Stimulated activated CD8-positive, alpha-beta memory T cell treated with anti-CD3 and anti-CD28 coated beads, Interleukin-2, amount 100 ng/mL, for 1 hour (primary cell): Measurements from ENCODE around the gene CDHR2.

Experiments
- DNase-seq, 2 donors: peaks; one replicate each; pipeline ENCODE4 v3.0.0-alpha.2; 2020; ENCODE audit warnings: low read depth in 2 of 2

The CDHR2 gene

GRCh38 chr5:176619203-176619568 lies 70.0 kb downstream of the CDHR2 start:
- DNase-seq: peak; percentile 33 to 62

GRCh38 chr5:176619569-176620332 lies 70.6 kb downstream of the CDHR2 start:
- DNase-seq: no peak

GRCh38 chr5:176620333-176620981 lies 71.3 kb downstream of the CDHR2 start:
- DNase-seq: no peak

- DNase-seq: no peak
These were observed 72.5 kb downstream of the CDHR2 start for GRCh38 chr5:176621661-176622079.

GRCh38 chr5:176624142-176624541 lies 75.0 kb downstream of the CDHR2 start:
- DNase-seq: no peak

- no peak for DNase-seq
These were observed 75.8 kb downstream of the CDHR2 start for GRCh38 chr5:176624938-176625337.

- DNase-seq: no peak
These were observed 76.4 kb downstream of the CDHR2 start for GRCh38 chr5:176625512-176625911.

- DNase-seq: no peak
These were observed 77.1 kb downstream of the CDHR2 start for GRCh38 chr5:176625966-176626875.

- no peak for DNase-seq
These were observed 77.7 kb downstream of the CDHR2 start for GRCh38 chr5:176626876-176627236.

GRCh38 chr5:176627582-176627981 lies 78.4 kb downstream of the CDHR2 start:
- DNase-seq: no peak

- no peak for DNase-seq
These were observed 79.5 kb downstream of the CDHR2 start for GRCh38 chr5:176628406-176629228.

GRCh38 chr5:176629317-176629852 lies 80.2 kb downstream of the CDHR2 start:
- no peak for DNase-seq

GRCh38 chr5:176629853-176630680 lies 80.9 kb downstream of the CDHR2 start, which contains the start of the genes EIF4E1B and SNCB:
Gene EIF4E1B, plus strand, starts transcription at chr5:176630675. Its CDS starts 12,113 bp downstream, at chr5:176642788.
Gene SNCB, minus strand, starts transcription at chr5:176630534. Its CDS starts 880 bp downstream, at chr5:176629654.
- DNase-seq: peak in 1 of 2 donors; percentile 34

GRCh38 chr5:176630681-176631222 lies 81.6 kb downstream of the CDHR2 start:
- DNase-seq: no peak

- DNase-seq: no peak
These were observed 82.5 kb downstream of the CDHR2 start for GRCh38 chr5:176631383-176632200.

GRCh38 chr5:176632745-176633144 lies 83.6 kb downstream of the CDHR2 start:
- no peak for DNase-seq

- no peak for DNase-seq
These were observed 84.5 kb downstream of the CDHR2 start for GRCh38 chr5:176633598-176633997.

- DNase-seq: no peak
These were observed 87.3 kb downstream of the CDHR2 start for GRCh38 chr5:176636426-176636825.

GRCh38 chr5:176637556-176637955 lies 88.4 kb downstream of the CDHR2 start:
- DNase-seq: no peak
